ENCODE measurements around the gene CFAP97D2. TPM values are rescaled to one million over a fixed set of nuclear protein-coding genes. Genes with fewer than 3 reads are reported as not detected.
"Not testable (repeated sequence)": the region's sequence is repeated elsewhere in the genome, so short reads cannot be mapped to it uniquely, and the experiment has no call there.

Gene CFAP97D2
- total RNA-seq, 3 donors from 2014 or later, result not detected

DNA sequence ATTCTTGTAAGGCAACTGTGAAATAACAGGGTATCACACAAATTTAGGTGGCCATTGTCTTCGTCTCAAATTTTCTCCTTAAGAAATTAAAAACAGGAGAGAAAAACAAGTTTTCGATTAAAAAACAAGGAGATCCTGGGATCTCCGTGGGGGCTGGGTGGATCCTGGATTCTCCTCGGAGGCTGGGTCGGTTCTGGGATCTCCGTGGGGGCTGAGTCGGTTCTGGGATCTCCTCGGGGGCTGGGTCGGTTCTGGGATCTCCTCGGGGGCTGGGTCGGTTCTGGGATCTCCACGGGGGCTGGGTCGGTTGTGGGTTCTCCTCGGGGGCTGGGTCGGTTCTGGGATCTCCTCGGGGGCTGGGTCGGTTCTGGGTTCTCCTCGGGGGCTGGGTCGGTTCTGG is 30.2 kb upstream of the CFAP97D2 start:
- peaks cover 58% of the 10 kb centered on the region for H3K4me1 Mint-ChIP-seq (ENCODE audit: low read depth)
- peak overlapping the region; percentile 52 for H3K4me3 Mint-ChIP-seq
- not testable (repeated sequence) for H3K27me3 Mint-ChIP-seq (ENCODE audit: low read depth); H3K9me3 Mint-ChIP-seq; H3K36me3 Mint-ChIP-seq (ENCODE audit: insufficient read depth); DNase-seq; ATAC-seq

DNA sequence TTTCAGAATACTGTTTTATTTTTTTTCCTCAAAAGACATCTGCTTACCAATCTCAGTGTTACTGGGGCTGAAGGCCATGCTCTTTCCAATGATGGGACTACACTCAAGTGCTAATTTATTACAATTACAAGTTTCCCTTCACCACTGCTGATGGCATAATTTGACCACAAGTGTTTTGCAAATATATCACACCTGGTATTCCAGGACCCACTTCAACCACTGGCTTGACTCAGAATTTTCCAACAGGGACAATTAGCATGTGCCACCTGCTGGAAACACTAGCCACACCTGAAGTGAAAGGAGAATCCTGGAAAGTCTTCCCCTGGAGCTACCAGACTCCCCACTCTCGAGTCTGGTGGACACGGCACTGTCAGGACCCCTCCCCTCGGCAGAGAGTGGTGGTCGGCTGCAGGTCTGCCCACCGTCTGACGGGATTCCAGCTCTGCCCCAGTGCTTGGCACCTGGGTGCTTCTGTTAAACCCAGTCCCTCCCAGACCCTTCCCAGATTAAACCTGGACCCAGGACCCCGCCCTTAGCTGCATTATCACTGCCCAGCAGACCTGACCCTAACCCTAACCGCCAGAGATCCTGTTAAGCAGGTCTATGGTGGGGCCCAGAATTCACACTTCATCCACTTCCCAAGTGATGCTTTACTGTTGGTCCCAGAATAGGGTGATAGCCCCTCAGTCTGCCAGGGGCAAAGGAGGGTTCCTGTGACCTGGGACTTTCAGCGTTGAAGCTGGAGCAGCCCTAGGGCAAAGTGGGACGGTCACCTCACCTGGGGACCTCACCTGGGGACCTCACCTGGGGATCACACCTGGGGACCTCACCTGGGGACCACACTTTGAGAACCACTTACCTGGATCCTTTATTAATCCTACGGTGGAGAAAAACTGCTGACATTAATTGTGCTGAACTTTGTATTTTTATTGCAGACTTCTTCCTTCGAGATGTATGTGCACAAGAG is 29.0 kb upstream of the CFAP97D2 start:
- Mint-ChIP-seq H3K9me3 (peaks cover 7% of the 10 kb centered on the region), H3K27me3 (ENCODE audit: low read depth) (no peaks in the 10 kb centered on the region), H3K4me3 (no peak overlapping the region), H3K36me3 (ENCODE audit: insufficient read depth) (no peaks in the 10 kb centered on the region), H3K4me1 (ENCODE audit: low read depth) (peaks cover 65% of the 10 kb centered on the region)
- ATAC-seq, result no peak
- no peak for DNase-seq

DNA sequence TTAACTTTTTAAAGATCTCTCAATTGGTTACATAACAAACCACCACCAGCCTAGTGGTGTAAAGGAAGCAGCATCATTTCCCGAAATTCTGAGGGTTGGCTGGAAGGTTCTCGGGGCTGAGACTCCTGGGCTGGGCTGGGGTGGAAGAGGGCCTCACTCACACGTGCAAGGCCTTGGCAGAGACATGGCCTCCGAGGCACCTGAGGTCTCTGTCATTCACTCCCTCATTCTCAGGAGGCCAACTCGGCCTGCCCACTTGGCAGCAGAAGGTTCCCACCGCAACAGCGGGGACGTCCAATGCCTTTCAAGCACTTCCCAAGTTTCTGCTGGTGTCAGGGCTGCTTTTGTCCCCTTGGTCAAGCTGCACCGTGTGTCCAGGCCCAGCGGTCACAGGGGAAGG is 28.0 kb upstream of the CFAP97D2 start:
- H3K4me1 Mint-ChIP-seq (ENCODE audit: low read depth), result peaks cover 65% of the 10 kb centered on the region
- H3K9me3 Mint-ChIP-seq, result peaks cover 7% of the 10 kb centered on the region
- H3K4me3 Mint-ChIP-seq, result peak overlapping the region; percentile 29
- no peaks in the 10 kb centered on the region for H3K27me3 Mint-ChIP-seq (ENCODE audit: low read depth)
- H3K36me3 Mint-ChIP-seq (ENCODE audit: insufficient read depth), result no peaks in the 10 kb centered on the region
- no peak for ATAC-seq
- no peak for DNase-seq

DNA sequence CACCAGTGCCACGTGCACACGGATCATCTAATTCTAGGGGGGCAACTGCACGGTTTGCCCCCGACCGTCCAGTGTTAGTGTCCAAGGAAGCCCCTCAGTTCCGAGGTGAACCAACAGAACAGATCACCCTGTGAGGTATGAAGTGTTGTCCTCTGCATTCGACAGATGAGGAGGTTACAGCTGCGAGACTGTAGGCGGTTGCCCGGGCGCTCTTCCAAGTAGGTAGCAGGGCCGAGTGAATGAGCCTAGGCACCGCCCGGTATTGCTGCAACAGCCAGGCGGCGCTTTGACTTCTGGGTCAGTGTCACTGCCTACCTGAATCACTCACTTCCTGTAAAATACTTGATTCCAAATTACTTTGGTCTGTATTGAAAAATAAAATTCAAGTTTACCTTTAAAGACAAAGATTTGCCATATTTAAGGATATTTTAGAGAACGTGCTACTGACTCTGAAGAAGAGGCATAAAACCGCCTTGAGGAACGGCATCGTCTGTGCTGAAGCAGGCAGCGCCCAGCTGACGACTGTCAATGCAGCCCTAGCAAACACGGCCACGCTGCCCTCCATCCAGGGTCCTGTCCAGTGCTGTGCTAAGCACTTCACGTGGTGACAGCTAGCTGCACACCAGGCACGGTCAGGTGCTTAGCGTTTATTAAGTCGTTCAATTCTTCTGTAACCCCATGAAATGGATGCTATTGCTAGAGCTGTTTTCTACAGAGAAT is 27.3 kb upstream of the CFAP97D2 start:
- Mint-ChIP-seq H3K36me3 (ENCODE audit: insufficient read depth) (no peaks in the 10 kb centered on the region), H3K4me3 (peak overlapping the region; percentile 29), H3K9me3 (peaks cover 7% of the 10 kb centered on the region), H3K27me3 (ENCODE audit: low read depth) (no peaks in the 10 kb centered on the region), H3K4me1 (ENCODE audit: low read depth) (peaks cover 70% of the 10 kb centered on the region)
- ATAC-seq (peak; percentile 19 to 28), DNase-seq (peak; percentile 56)

DNA sequence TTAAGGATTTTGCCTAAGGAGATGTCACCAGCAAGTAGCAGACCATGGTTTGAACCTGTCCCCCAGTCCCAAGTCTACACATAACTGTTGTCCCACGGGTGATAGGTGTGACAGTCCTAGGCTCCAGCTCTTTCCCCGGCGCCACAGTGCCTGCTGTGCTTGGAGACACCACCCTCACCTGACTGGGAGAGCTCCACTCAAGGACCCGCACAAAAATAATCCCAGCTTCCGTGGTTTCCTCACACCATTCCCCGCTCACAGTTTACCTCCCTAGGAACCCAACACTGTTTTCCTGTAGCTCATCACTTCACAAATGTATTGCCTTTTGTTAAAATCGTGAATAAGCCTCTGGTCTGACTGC is 26.8 kb upstream of the CFAP97D2 start:
- peaks cover 76% of the 10 kb centered on the region for H3K4me1 Mint-ChIP-seq (ENCODE audit: low read depth)
- H3K36me3 Mint-ChIP-seq (ENCODE audit: insufficient read depth), result no peaks in the 10 kb centered on the region
- ATAC-seq (no peak), DNase-seq (no peak)
- H3K27me3 Mint-ChIP-seq (ENCODE audit: low read depth), result no peaks in the 10 kb centered on the region
- H3K9me3 Mint-ChIP-seq, result peaks cover 7% of the 10 kb centered on the region
- no peak overlapping the region for H3K4me3 Mint-ChIP-seq

DNA sequence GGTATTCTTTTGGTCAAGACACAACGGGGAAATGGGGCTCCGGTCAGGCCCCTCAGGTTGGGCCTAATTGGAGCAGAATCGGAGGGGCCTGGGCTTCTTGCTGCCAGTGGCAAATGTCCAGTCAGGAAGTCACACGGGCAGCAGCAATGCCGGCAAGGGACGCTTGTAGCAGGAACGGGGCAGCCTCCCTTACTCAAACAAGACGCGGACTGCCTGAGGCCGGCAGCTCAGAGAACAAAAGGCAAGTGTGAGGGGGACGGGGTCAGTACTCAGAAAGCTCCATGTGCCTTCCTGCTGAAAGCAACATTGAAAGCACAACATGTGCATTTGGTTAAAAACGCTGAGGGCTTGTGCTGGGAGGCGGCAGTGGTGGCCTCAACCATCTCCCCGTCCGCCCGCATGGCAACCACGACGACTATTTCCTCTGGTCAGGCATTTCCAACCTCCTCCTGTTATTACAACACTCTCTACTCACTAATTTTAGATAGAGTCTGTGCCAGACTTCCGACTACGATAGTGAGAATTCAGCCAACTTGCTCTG is 26.2 kb upstream of the CFAP97D2 start:
- DNase-seq (no peak), ATAC-seq (no peak)
- H3K4me1 Mint-ChIP-seq (ENCODE audit: low read depth), result peaks cover 80% of the 10 kb centered on the region
- H3K4me3 Mint-ChIP-seq, result no peak overlapping the region
- no peaks in the 10 kb centered on the region for H3K36me3 Mint-ChIP-seq (ENCODE audit: insufficient read depth)
- H3K27me3 Mint-ChIP-seq (ENCODE audit: low read depth), result no peaks in the 10 kb centered on the region
- peaks cover 7% of the 10 kb centered on the region for H3K9me3 Mint-ChIP-seq

DNA sequence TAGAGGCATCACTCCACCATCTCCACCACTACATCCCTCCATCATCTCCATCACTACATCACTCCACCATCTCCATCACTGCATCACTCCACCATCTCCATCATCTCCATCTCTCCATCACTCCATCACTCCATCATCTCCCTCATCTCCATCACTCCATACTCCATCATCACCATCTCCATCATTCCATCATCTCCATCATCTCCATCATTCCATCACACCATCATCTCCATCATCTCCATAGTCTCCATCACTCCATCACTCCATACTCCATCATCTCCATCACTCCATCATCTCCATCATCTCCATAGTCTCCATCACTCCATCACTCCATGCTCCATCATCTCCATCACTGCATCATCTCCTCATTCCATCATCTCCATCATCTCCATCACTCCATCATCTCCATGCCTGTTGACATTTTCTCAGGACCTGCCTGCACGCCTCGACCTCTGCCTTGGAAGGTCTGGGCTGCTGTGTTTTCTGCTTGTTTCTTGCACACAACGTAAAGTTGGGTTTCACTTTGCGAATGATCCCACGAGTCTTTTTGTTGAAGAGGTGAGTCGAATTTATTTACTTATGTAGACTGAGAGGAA is 25.5 kb upstream of the CFAP97D2 start:
- ATAC-seq (no peak), DNase-seq (no peak)
- Mint-ChIP-seq H3K36me3 (ENCODE audit: insufficient read depth) (no peaks in the 10 kb centered on the region), H3K27me3 (ENCODE audit: low read depth) (no peaks in the 10 kb centered on the region), H3K9me3 (peaks cover 7% of the 10 kb centered on the region), H3K4me3 (no peak overlapping the region), H3K4me1 (ENCODE audit: low read depth) (peaks cover 79% of the 10 kb centered on the region)

DNA sequence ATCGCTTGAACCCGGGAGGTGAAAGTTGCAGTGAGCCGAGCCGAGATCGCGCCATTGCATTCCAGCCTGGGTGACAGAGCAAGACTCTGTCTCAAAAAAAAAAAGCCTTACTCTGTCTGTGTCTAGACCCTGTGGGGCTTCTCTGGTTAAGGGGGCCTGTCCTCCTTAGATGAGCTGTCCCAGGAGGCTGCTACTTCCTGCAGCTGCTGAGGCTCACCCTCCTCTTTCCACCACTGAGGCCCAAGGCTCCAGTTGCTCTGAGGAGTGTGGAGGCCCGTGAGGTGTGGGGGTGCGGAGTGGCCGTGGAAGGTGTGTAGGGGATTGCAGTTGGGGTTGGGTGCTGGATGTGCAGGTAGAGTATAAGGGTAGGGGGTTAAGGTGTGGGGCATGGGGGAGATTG is 24.6 kb upstream of the CFAP97D2 start:
- peak; percentile 46 to 51 for ATAC-seq
- Mint-ChIP-seq H3K4me3 (no peak overlapping the region), H3K27me3 (ENCODE audit: low read depth) (no peaks in the 10 kb centered on the region), H3K9me3 (peaks cover 7% of the 10 kb centered on the region), H3K4me1 (ENCODE audit: low read depth) (peaks cover 78% of the 10 kb centered on the region), H3K36me3 (ENCODE audit: insufficient read depth) (no peaks in the 10 kb centered on the region)
- DNase-seq, result no peak

DNA sequence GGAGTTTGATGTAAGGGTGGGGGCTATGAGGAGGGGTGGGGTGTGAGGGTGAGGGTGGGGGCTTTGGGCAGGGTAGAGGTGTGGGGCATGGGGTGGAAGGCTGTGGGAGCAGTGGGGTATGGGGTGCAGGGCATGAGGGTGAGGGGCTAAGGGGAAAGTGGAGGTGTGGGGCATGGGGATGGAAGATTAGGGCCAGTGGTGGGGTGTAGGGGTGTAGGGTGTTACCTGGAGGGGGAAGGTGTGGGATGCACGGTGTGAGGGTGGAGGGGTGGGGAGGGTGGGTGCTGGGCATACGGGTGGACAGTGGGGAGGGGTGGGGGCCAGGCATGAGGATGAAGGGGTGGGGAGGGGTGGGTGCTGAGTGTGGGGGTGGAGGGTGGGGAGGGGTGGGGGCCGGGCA is 23.7 kb upstream of the CFAP97D2 start:
- DNase-seq, result no peak
- no peak for ATAC-seq
- Mint-ChIP-seq H3K4me1 (ENCODE audit: low read depth) (peaks cover 78% of the 10 kb centered on the region), H3K27me3 (ENCODE audit: low read depth) (no peaks in the 10 kb centered on the region), H3K36me3 (ENCODE audit: insufficient read depth) (no peaks in the 10 kb centered on the region), H3K4me3 (no peak overlapping the region), H3K9me3 (peaks cover 7% of the 10 kb centered on the region)

DNA sequence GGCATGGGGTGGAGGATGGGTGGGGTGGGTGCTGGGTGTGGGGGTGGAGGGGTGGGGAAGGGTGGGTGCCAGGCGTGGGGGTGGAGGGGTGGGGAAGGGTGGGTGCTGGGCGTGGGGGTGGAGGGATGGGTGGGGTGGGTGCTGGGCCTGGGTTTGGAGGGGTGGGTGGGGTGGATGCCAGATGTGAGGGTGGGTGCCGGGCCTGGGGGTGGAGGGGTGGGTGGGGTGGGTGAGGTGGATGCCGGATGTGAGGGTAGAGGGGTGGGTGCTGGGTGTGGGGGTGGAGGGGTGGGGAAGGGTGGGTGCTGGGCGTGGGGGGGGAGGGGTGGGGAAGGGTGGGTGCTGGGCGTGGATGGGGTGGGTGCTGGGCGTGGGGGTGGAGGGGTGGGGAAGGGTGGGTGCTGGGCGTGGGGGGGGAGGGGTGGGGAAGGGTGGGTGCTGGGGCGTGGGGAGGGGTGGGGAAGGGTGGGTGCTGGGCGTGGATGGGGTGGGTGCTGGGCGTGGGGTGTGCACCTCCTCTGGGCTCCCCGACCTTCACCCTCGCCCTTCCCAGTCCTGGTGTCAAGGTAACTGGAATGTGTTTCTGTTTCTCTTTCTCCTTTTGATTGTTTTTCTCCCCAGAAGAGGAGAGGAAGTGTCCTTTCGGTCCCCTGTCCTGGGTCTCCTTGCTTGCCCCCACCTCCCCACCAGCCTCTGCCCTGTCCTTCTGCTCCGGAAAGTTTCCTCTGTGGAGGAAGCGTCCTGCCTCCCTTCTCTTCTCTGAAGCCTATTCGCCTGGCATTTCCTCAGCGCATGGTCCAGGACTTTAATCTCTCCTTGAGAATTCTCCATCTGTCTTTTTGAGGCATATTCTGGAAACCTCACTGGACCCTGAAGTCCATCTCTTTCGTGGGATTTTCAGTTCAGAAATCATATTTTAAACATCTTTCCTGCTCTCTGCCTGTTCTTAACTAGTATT is 22.9 kb upstream of the CFAP97D2 start:
- Mint-ChIP-seq H3K4me1 (ENCODE audit: low read depth) (peaks cover 78% of the 10 kb centered on the region), H3K27me3 (ENCODE audit: low read depth) (peaks cover 2% of the 10 kb centered on the region), H3K9me3 (peaks cover 7% of the 10 kb centered on the region), H3K4me3 (peak overlapping the region; percentile 56), H3K36me3 (ENCODE audit: insufficient read depth) (no peaks in the 10 kb centered on the region)
- no peak for DNase-seq
- no peak for ATAC-seq

DNA sequence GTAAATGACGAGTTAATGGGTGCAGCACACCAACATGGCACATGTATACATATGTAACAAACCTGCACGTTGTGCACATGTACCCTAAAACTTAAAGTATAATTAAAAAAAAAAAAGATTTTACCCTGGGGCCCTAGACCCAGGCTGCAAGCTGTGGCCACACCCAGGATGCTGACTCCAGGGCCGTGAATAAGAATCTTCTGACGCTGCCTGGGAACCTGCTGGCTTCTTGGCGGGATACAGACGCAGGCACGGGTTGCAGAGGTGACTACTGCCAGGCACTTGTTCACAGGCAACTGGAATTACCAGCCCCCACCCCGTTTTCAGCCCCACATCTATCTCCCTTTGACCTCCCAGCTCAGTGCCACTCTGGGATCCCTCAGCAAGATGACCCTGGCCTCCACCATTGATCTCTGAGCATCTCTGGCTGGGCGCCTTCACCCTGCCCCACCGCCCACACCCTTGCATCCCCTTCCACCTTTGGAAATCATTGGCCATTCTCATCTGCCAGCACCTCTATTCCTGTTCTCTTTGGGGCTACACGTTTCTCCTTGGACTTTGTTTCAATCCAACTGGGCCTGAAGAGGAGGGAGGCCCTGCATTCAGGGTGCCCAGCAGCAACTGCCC is 21.1 kb upstream of the CFAP97D2 start:
- DNase-seq, result no peak
- peaks cover 81% of the 10 kb centered on the region for H3K4me1 Mint-ChIP-seq (ENCODE audit: low read depth)

DNA sequence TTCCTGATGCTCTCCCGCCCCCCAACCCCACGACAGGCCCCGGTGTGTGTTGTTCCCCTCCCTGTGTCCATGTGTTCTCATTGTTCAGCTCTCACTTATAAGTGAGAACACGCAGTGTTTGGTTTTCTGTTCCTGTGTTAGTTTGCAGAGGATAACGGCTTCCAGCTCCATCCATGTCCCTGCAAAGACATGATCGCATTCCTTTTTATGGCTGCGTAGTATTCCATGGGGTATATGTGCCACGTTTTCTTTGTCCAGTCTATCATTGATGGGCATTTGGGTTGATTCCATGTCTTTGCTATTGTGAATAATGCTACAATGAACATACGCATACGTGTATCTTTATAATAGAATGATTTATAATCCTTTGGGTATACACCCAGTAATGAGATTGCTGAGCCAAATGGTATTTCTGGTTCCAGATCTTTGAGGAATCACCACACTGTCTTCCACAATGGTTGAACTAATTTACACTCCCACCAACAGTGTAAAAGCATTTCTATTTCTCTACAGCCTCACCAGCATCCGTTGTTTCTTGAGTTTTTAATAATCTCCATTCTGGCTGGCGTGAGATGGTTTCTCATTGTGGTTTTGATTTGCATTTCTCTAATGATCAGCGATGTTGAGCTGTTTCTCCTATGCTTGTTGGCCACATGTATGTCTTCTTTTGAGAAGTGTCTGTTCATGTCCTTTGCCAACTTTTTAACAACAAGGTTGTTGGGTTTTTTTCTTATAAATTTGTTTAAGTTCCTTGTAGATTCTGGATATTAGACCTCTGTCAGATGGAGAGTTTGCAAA is 20.0 kb upstream of the CFAP97D2 start:
- not testable (repeated sequence) for H3K36me3 Mint-ChIP-seq (ENCODE audit: insufficient read depth); DNase-seq; H3K27me3 Mint-ChIP-seq (ENCODE audit: low read depth); H3K9me3 Mint-ChIP-seq; ATAC-seq; H3K4me3 Mint-ChIP-seq
- peaks cover 79% of the 10 kb centered on the region for H3K4me1 Mint-ChIP-seq (ENCODE audit: low read depth)

More for the DNA sequence above, 21.1 kb upstream of the CFAP97D2 start:
- peak in 1 of 2 donors; percentile 51 for ATAC-seq
- Mint-ChIP-seq H3K36me3 (ENCODE audit: insufficient read depth) (no peaks in the 10 kb centered on the region), H3K4me3 (no peak overlapping the region), H3K27me3 (ENCODE audit: low read depth) (peaks cover 2% of the 10 kb centered on the region), H3K9me3 (peaks cover 7% of the 10 kb centered on the region)
